Stimulated activated CD4-positive, alpha-beta T cell treated with anti-CD3 and anti-CD28 coated beads, Interleukin-2, amount 100 ng/mL, for 48 hours (primary cell): ENCODE measurements around the gene CSNK1G2.
"Not testable (repeated sequence)": the region's sequence is repeated elsewhere in the genome, so short reads cannot be mapped to it uniquely, and the experiment has no call there.

Source experiments
- DNase-seq, 2 donors: peaks; one replicate each; pipeline ENCODE4 v3.0.0-alpha.2; 2020

The CSNK1G2 gene

GRCh38 chr19:1970003-1970805 lies 29.2 kb downstream of the CSNK1G2 start:
- no peak for DNase-seq

DNA sequence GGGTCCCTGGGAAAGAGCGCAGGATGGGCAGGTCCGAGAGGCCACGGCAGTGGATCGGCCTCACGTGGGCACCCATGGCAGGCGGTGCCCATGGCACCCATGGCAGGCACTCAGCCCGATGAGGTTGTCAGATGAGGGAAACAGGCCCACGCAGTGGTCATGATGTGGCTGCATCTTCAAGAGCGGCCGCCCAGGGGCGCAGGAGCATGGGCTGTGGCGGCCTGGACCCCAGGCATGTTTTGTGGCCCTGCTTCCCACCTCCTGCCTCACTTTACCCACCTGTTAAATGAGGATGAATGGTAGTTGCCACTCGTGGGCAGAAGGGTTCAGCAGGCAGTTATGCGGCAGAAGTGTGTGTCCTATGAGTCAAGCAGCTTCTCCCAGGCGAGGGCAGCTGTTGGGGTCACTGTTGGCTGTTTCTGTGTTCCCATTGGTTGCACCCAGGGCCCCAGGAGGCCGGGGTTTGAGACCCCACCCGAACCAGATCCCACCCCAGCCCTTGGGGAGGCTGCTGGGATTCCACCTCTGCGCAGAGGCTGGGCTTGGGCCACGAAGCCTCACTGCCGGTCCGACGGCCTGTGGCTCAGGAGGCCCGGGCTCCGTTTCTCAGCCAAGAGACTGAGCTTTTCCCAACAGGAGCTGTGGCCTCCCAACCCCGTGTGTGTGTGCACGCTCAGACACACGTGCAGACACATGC lies 30.0 kb downstream of the CSNK1G2 start:
- DNase-seq: no peak

GRCh38 chr19:1974381-1975161 lies 33.6 kb downstream of the CSNK1G2 start:
- no peak for DNase-seq

DNA sequence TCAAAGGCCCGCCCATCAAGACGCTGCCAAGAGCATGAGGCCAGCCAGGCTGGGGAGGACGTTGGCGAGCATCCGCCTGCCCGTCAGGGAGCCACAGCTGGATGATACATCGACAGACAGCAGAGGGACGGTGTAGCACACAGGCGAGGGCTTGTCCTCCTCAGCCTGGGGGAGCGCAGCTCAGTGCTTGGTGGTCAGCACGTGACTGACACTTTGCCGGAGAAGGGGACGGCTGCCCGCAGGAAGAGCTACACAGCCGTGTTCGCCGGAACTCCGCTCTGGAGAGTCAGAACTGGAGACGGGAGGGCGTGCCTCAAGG lies 34.1 kb downstream of the CSNK1G2 start:
- DNase-seq: no peak

DNA sequence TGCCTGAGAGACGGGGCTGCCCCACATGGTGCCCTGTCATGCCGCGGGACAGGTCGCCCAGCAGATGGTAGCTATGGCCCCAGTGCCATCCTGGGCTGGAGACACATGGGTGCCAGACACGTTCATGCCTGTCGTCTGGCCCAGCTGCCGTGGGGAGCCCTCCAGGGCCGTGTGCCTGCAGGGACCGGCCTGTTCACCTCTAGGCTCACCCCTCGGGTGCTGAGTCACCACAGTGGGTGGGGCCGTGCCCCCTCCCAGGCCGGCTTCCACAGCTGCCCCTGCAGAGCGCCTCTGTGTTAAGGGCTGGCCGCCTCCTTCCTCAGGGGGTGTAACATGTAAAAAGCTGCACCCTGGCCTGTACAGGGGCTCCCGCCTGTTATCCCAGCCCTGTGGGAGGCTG lies 36.1 kb downstream of the CSNK1G2 start:
- DNase-seq: no peak

DNA sequence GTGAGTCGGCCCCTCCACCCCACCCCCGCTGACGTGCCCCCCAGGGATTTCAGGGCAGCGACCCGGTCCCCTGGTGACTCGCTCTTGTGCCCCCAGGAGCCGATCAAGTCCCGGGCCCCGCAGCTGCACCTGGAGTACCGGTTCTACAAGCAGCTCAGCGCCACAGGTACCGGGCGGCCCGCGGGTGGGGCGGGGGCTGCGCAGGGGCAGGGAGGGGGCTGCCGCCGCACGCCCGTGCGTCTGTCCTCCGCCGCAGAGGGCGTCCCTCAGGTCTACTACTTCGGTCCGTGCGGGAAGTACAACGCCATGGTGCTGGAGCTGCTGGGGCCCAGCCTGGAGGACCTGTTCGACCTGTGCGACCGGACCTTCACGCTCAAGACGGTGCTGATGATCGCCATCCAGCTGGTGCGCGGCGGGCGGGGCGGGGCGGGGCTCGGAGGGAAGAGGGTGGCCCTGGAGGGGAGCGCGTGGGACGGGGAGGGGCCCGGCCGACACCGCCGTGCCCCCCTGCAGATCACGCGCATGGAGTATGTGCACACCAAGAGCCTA lies 37.4 kb downstream of the CSNK1G2 start:
- DNase-seq: no peak

GRCh38 chr19:1979017-1979416 lies 38.0 kb downstream of the CSNK1G2 start:
- DNase-seq: no peak

DNA sequence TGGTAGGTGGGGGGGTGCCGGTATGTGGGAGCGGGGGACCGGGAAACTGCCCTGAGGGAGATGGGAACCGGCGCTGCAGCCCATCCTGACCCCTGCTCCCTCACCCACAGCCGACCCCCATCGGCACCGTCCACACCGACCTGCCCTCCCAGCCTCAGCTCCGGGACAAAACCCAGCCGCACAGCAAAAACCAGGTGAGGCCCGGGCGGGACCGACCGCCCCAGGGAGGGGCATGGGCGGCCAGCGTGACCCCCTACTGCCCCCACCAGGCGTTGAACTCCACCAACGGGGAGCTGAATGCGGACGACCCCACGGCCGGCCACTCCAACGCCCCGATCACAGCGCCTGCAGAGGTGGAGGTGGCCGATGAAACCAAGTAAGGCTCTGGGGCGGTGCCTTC lies 38.7 kb downstream of the CSNK1G2 start:
- DNase-seq: no peak

- no peak for DNase-seq
These were observed 39.3 kb downstream of the CSNK1G2 start for GRCh38 chr19:1980091-1980808.

DNA sequence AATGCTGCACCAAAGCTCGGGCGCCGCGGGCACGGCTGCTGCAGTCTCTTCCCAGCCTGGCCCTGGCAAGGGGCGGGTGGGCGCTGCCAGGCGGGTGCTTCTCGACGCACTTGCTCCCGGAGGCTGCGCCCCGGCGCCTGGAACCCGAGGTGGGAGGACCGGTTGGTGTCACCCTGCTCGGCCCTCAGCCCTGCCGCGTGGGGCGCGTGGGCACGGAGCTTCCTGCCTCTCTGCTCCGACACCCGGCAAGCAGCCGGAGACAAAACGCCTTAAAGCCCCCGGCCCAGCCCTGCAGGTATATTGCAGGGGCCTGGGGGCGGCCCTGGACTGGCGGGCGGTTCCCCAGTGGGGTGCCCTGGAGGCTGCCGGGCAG lies 39.8 kb downstream of the CSNK1G2 start:
- no peak for DNase-seq

DNA sequence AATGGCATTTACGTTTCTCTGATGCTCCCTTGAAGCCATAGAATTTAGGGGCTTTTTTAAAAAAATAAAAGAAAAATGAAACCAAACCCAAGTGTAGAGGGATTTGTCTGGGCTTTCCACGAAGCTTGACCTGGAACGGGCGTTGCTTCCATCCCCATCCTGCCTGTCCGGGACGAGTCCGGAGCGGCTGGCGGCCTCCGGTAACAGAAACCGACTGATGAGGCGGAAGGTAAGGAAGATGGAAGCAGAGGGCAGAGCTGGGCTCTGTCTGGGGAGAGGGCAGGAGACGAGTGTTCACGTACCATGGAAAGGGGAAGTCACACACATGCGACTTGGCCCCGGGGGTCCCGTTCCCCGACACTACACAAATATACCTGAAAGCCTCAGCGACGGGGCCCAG lies 40.3 kb downstream of the CSNK1G2 start:
- DNase-seq: no peak

- no peak for DNase-seq
These were observed 43.4 kb downstream of the CSNK1G2 start for GRCh38 chr19:1984357-1984756.

DNA sequence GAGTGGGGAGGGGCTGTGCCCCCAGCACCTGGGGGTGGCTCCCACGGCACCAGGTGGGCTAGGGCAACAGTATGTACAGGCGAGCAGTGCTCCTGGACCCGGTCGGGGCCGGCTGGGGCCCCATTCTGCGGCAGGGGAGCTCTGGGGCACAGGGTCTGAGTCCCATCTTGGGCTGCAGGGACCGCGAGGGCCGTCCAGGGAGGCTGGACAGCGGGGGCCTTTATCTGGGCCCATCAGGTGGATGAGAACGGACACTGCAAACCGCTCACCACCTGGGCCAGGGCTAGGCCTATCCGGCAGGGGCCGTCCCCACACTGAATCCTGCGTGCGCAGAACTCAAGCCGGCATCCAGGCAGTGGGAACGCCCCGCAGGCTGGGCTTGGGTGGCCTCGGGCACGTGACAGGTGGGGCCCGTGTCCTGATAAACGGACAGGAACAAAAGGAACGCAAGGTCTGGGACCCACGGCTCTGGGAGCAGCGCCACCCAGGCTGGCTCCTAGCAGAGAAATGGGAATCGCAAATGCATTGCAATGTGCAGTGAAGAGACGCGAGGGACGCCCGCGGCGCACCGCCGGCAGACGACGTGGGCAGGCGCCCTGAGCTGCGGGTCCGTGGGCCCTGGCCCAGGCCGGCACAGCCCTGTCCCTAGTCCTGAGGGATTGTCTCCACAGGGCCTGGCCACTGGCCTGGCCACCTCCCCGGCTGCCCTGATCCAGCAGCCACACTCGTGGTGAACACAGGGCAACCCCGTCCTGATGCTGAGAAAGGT lies 44.8 kb downstream of the CSNK1G2 start:
- no peak for DNase-seq

DNA sequence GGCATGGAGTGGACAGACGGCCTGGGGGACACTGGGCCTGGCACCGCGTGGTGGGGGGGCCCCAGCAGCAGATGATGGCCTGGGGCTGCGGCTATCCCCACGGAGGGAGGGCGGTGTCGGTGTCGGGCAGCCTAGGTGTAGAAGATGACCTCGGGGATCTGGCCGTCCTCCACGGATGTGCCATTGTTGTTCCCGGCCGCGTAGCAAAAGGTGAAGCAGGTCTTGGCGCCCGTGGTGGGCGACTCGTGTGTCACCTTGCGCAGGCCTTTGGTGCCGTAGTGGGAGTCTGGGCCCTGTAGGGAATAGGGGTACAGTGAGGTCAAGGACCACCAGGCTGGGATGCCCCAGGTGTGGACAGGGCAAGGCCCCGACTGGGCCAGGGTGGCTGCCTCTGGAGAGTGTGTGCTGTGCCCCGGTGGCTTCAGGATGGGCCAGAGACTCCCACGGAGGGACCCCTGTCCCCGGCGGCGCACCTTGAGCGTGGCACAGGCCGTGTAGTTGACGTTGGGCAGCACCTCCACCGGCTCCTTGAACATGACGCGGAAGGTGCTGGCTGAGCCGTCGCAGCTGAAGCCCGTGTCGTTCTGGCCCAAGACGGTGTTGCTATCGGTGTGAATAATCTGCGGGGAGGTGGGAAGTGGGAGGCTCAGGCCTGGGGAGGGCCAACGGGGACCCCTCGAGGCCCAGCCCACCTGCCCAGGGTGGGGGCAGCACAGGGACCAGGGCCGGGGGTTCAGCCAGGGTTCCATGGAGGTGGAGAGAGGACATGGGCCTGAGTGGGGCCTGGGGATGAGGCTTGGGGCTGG lies 45.6 kb downstream of the CSNK1G2 start:
- no peak for DNase-seq

GRCh38 chr19:1987197-1988187 lies 46.5 kb downstream of the CSNK1G2 start:
- DNase-seq: no peak

DNA sequence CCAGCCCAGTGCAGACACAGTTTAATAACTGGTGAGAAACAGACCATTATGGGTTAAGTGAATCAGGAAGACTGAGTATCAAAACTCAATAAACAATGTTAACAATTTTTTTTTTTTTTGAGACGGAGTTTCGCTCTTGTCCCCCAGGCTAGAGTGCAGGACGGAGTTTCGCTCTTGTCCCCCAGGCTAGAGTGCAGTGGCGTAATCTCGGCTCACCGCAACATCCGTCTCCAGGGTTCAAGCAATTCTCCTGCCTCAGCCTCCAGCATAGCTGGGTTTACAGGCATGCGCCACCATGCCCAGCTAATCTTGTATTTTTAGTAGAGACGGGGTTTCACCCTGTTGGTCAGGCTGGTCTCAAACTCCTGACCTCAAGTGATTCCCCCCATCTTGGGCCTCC lies 47.5 kb downstream of the CSNK1G2 start:
- DNase-seq: not testable (repeated sequence)

- DNase-seq: no peak
These were observed 48.7 kb downstream of the CSNK1G2 start for GRCh38 chr19:1989513-1990229.

DNA sequence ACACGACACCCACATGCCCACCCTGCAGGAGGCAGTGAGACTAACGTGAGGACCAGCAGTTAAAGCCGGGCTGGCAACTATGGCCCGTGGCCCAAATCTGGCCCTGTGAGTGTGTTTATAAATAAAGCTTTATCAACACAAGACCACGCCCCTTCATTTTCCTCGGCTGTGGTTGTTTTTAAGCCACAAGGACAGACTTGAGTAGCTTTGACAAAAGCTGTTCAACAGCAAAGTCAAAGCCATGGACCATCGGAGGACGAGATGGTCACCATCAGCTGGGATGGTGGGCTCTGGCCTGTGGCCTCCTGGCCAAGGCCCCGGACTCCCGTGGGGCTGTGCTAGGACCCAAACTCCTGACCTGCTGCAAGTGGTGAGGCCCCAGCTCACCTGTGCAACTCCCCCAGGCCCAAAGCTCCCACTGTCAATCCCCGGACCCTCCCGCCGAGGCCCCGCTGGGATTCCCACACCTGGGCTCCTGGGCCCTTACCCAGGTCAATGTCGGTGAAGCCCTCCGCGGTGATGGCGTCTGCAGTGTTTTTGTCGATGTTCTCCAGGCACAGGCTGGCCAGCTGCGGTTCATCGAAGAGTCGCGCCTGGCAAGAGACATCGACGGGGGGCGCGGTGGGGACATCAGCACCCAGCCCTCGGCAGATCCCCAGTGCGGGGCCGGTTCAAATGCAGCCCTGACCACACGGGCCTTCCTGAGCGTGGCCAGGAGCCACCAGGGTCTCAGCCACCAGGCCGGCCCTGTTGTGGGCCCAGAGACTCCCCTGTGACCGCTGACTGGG lies 49.5 kb downstream of the CSNK1G2 start:
- no peak for DNase-seq
